Measurements from ENCODE around the gene EBLN2.
"Not testable (repeated sequence)": the region's sequence is repeated elsewhere in the genome, so short reads cannot be mapped to it uniquely, and the experiment has no call there.

DNA sequence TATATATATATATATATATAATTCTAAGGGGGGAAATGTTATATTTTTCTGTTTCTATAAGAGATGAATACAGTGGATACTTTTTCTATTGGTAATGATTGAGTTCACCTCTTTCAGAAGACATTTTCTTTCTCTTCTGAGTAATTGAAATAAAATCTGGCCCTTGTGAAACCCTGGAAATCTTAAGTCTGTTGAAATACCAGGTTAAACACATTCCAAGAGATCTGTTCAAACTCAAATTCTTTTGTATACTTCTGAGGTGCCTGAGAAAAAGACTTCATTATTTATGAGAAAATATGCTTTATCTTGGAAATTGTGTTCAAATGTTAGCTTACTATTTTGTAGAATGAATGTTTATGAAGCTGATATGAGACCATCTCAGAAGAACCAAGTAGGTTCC, 4.8 kb downstream of the EBLN2 start:
- not testable (repeated sequence) for TF ChIP-seq POLR2A, CTCF (IDR thresholded peaks at IDR 0.05)
